Myometrial cell (primary cell): ENCODE results near the gene RNF43. TPM values are rescaled to one million over a fixed set of nuclear protein-coding genes. Genes with fewer than 3 reads are reported as not detected.

Experiments
- total RNA-seq: library from RNA; depleted of rRNA; stranded (reverse); fragments of >200 nt; gene quantifications from 2 replicates; pipeline ENCODE4 v1.2.3, GENCODE V29; 2015

RNF43 gene
- total RNA-seq, result not detected in 2 replicates

GRCh38 chr17:58417300-58418092 lies at the start of gene RNF43:
RNF43 (minus strand) TSS chr17:58417534; CDS start chr17:58415577, 1,957 bp downstream.

Other genes starting within 250 kb of the RNF43 start
- gene EPX, start 224.8 kb downstream of the RNF43 start, total RNA-seq, result not detected in 2 replicates
- 17.4 and 40.1 TPM in 2 replicates for gene MKS1, start 198.3 kb downstream of the RNF43 start, total RNA-seq
- gene LPO, start 178.9 kb downstream of the RNF43 start, total RNA-seq, result not detected in 2 replicates
- not detected in 2 replicates for gene MPO, start 136.6 kb downstream of the RNF43 start, total RNA-seq
- gene TSPOAP1, start 88.7 kb downstream of the RNF43 start, total RNA-seq, result 0.18 and 0.58 TPM in 2 replicates
- gene SUPT4H1, start 65.3 kb downstream of the RNF43 start, total RNA-seq, result 53.7 and 55.6 TPM in 2 replicates
- gene HSF5, start 70.9 kb upstream of the RNF43 start, total RNA-seq, result not detected in 2 replicates
- gene MTMR4, start 97.1 kb upstream of the RNF43 start, total RNA-seq, result 23.7 and 41.5 TPM in 2 replicates